Lower leg skin (tissue), 4 donors: ENCODE measurements around the gene PAWR. TPM values are rescaled to one million over a fixed set of nuclear protein-coding genes. Genes with fewer than 3 reads are reported as not detected.

ENCODE experiments used
- DNase-seq, 2 donors: peaks; one replicate each; pipeline ENCODE4 v3.0.0-alpha.2; 2019; ENCODE audit warnings: low spot score in 2 of 2
- H3K4me3 ChIP-seq: fragments of 200-600 bp; sonication (generic); 2 replicates; pipeline ENCODE4 v1.5.1; 2017; ENCODE audit warnings: mild to moderate bottlenecking, low read depth; ENCODE audit not compliant: poor library complexity, severe bottlenecking
- POLR2A ChIP-seq, 2 donors: fragments of 450-650 bp; IDR thresholded peaks; one replicate each; pipeline ENCODE4 v1.6.1; 2016 to 2017; ENCODE audit warnings: antibody characterized with exemption in 2 of 2, mild to moderate bottlenecking in 1 of 2, moderate library complexity in 1 of 2
- WGBS, 2 donors: methylation state at CpG; one replicate each; pipeline ENCODE4 v1.1.5; 2018; 5-methylcytosine and 5-hydroxymethylcytosine counted together
- intact Hi-C: fragments of 100-400 bp; cut with DNase I; formaldehyde crosslinking; loops from one replicate; pipeline ENCODE4 v1.15.0; 2023; ENCODE audit warnings: low total_unique reads
- total RNA-seq, 4 donors: library from RNA; depleted of rRNA; stranded (reverse); fragments of >200 nt; gene quantifications; one replicate each; pipeline ENCODE4 v1.1.0, GENCODE V29; 2016
- TF ChIP-seq, protein P1 (sequence below), 3 donors: fragments of 450-650 bp; IDR thresholded peaks; one replicate each; pipeline ENCODE4 v1.5.1; 2016; ENCODE audit warnings: antibody characterized with exemption in 3 of 3, mild to moderate bottlenecking in 3 of 3, moderate library complexity in 2 of 3

PAWR gene
- total RNA-seq, 4 donors from 2014 or later, result 53.6 to 115 (median 65.6) TPM

DNA sequence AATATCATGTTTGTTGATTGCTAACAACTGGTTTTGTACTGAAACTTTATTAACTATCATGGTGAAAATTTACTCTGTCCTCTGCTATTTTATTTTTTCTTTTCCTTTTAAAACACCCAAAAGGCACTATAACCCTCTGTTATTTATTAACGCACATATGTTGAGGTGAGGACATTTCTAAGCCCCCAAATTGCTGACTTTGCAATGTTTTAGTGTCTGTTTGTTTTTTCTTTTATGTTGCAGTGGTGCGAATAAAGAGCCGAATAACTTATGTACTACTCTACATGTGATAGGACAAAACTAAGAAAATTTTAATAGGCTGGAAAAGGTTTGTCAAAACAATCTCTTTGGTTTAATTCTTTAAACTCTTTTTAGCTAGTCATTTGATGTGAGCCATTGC is 24.5 kb upstream of the PAWR start:
- H3K4me3 ChIP-seq, result no peak overlapping the region
- no peak for DNase-seq
- TF ChIP-seq, protein P1, sequence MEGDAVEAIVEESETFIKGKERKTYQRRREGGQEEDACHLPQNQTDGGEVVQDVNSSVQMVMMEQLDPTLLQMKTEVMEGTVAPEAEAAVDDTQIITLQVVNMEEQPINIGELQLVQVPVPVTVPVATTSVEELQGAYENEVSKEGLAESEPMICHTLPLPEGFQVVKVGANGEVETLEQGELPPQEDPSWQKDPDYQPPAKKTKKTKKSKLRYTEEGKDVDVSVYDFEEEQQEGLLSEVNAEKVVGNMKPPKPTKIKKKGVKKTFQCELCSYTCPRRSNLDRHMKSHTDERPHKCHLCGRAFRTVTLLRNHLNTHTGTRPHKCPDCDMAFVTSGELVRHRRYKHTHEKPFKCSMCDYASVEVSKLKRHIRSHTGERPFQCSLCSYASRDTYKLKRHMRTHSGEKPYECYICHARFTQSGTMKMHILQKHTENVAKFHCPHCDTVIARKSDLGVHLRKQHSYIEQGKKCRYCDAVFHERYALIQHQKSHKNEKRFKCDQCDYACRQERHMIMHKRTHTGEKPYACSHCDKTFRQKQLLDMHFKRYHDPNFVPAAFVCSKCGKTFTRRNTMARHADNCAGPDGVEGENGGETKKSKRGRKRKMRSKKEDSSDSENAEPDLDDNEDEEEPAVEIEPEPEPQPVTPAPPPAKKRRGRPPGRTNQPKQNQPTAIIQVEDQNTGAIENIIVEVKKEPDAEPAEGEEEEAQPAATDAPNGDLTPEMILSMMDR (IDR thresholded peaks at IDR 0.05), result no peak
- TF ChIP-seq POLR2A (IDR thresholded peaks at IDR 0.05), result no peak
- 95 to 99% methylated on average over 3 of the region's 3 CpGs for WGBS, 2 donors
- intact Hi-C loops, result no loop called here

DNA sequence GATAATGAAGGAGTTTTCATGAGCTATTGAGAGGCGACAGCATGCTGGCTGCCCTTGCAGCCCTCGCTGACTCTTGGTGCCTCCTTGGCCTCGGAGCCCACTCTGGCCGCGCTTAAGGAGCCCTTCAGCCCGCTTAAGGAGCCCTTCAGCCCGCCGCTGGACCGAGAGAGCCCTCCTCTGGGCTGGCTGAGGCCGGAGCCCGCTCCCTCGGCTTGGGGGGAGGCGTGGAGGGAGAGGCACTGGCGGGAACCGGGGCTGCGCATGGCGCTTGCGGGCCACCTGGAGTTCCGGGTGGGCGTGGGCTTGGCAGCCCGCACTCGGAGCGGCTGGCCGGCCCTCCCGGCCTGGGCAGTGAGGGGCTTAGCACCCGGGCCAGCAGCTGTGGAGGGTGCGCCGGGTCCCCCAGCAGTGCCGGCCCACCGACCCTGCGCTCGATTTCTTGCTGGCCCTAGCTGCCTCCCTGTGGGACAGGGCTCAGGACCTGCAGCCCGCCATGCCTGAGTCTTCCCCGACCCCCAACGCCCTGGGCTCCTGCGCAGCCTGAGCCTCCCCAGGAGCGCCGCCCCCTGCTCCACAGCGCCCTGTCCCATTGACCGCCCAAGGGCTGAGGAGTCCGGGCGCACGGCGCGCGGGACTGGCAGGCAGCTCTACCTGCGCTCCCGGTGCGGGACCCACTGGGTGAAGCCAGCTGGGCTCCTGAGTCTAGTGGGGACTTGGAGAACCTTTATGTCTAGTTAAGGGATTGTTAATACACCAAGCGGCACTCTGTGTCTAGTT is 20.1 kb upstream of the PAWR start:
- WGBS, 2 donors, result 72 to 76% methylated on average over 42 to 50 of the region's 50 CpGs
- no peak overlapping the region for H3K4me3 ChIP-seq
- no peak for DNase-seq
- intact Hi-C loops, result no loop called here
- TF ChIP-seq, protein P1 (IDR thresholded peaks at IDR 0.05), result no peak
- no peak for TF ChIP-seq POLR2A (IDR thresholded peaks at IDR 0.05)

DNA sequence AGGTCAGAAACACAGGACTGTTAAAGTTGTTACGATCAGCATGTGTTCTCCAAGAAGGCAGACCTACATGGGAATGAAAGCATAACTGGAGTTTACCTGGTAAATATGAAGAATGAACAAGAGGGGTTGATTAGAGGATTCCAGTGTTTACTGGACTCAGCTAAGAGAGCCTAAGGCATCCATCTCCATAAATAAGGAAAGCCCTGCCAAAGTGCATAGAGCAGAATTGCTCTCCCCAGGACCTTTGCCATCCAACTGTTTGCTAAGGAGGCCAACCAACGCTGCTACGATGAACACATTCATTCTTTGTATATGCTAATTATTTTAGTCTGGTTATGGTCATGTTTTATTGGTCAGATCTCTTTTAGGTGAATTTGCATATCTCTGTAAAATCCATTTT is 17.1 kb upstream of the PAWR start:
- no peak overlapping the region for H3K4me3 ChIP-seq
- TF ChIP-seq, protein P1 (IDR thresholded peaks at IDR 0.05), result no peak
- no peak for TF ChIP-seq POLR2A (IDR thresholded peaks at IDR 0.05)
- intact Hi-C loops, result no loop called here
- WGBS, 2 donors, result 83 to 86% methylated on average over 3 of the region's 3 CpGs
- no peak for DNase-seq

DNA sequence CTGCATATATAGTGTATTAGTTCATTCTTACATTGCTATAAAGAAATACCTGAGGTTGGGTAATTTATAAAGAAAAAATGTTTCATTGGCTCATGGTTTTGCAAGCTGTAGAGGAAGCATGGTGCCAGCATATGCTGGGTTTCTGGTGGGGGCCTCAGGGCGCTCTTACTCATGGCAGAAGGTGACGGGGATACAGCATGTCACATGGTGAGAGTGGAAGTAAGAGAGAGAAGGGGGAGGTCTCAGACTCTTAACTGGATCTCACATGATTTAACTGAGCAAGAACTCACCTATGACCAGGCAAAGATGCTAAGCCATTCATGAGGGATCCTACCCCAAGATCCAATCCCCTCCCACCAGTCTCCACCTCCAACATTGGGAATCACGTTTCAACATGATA is 15.9 kb upstream of the PAWR start:
- DNase-seq, result no peak
- no peak overlapping the region for H3K4me3 ChIP-seq
- TF ChIP-seq, protein P1 (IDR thresholded peaks at IDR 0.05), result no peak
- TF ChIP-seq POLR2A (IDR thresholded peaks at IDR 0.05), result no peak
- 46 to 49% methylated on average over 3 of the region's 3 CpGs for WGBS, 2 donors
- intact Hi-C loops, result no loop called here

DNA sequence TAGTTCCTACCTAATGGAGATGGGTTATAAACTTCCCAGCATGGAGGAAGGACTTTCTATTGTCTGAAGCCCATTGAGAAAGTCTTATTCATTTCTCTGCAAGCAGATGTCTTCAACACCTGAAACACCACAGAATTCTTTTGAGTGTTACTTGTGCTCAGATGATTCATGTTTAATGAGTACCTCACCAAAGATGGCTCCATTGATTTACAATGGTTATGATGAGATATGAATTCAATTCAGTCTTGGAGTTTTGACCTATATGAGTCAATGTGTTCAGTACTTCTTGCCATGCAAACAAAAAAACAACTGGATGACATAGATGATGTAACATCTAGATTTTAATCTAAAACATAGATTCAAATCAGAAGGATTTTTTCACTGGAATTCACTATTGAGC is 15.4 kb upstream of the PAWR start:
- intact Hi-C loops, result no loop called here
- no peak for DNase-seq
- TF ChIP-seq POLR2A (IDR thresholded peaks at IDR 0.05), result no peak
- TF ChIP-seq, protein P1 (IDR thresholded peaks at IDR 0.05), result no peak
- H3K4me3 ChIP-seq, result no peak overlapping the region

DNA sequence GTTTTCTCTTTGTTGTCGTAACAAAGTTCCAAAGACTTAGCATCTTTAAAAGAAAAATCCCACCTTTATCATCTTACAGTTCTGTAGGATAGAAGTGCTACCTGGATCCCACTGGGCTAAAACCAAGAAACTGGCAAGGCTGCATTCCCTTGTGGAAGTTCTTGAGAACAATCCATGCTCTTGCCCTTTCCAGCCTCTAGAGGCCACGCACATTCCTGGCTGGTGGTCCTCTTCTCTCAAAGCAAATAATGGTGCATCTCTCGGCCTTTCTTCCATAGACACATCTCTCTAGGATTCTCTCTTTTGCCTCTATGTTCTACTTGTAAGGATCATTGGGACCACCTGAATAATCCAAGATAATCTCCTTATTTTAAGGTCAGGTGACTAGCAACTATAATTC is 8.2 kb upstream of the PAWR start:
- no peak for DNase-seq
- intact Hi-C loops, result no loop called here
- H3K4me3 ChIP-seq, result no peak overlapping the region
- 92 to 94% methylated on average over 3 of the region's 3 CpGs for WGBS, 2 donors
- TF ChIP-seq POLR2A (IDR thresholded peaks at IDR 0.05), result no peak
- TF ChIP-seq, protein P1 (IDR thresholded peaks at IDR 0.05), result no peak
